Astrocyte of the hippocampus (primary cell): ENCODE data around the gene CELA1.
"Not testable (repeated sequence)": the region's sequence is repeated elsewhere in the genome, so short reads cannot be mapped to it uniquely, and the experiment has no call there.

Experiments
- DNase-seq: peaks from one replicate; pipeline ENCODE4 v3.0.0; 2011; ENCODE audit warnings: low read depth, low spot score

The CELA1 gene

GRCh38 chr12:51318057-51318806 is 28.2 kb downstream of the CELA1 start:
- not testable (repeated sequence) for DNase-seq

- no peak for DNase-seq
These were observed 35.1 kb downstream of the CELA1 start for GRCh38 chr12:51311389-51311788.

GRCh38 chr12:51307655-51308593 is 38.6 kb downstream of the CELA1 start:
- peak; percentile 89 for DNase-seq

DNA sequence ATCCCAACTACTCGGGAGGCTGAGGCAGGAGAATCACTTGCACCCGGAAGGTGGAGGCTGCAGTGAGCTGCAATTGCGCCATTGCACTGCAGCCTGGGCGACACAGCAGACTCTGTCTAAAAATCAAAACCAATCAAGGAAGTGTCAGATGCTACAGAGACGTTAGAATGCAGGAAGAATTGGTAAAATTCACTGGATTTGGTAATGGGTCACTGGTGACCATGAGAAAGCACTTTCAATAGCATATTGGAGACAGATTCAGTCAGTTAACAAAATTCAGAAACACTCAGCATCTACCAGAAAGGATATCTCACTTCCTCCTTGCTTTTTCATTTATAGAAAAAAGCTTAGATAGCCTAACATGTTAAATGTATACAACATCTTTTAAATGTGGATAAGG is 40.0 kb downstream of the CELA1 start:
- DNase-seq = no peak

GRCh38 chr12:51300768-51301167 is 45.7 kb downstream of the CELA1 start:
- DNase-seq = not testable (repeated sequence)

GRCh38 chr12:51295651-51296050 is 50.8 kb downstream of the CELA1 start:
- no peak for DNase-seq

DNA sequence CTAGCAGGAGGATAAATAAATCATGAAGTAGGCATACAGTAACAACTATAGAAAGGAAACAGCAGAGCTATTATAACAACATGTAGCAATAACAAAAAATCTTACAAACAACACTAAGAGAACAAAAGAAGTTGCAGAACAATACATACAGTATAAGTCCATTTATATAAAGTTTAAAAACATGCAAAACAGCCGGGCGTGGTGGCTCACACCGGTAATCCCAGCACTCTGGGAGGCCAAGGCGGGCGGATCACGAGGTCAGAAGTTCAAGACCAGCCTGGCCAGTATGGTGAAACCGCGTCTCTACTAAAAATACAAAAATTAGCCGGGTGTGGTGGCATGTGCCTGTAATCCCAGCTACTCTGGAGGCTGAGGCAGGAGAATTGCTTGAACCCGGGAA is 52.4 kb downstream of the CELA1 start:
- DNase-seq = not testable (repeated sequence)

- DNase-seq = no peak
These were observed 52.8 kb downstream of the CELA1 start for GRCh38 chr12:51293696-51294095.

- not testable (repeated sequence) for DNase-seq
These were observed 54.6 kb downstream of the CELA1 start for GRCh38 chr12:51291603-51292513.

DNA sequence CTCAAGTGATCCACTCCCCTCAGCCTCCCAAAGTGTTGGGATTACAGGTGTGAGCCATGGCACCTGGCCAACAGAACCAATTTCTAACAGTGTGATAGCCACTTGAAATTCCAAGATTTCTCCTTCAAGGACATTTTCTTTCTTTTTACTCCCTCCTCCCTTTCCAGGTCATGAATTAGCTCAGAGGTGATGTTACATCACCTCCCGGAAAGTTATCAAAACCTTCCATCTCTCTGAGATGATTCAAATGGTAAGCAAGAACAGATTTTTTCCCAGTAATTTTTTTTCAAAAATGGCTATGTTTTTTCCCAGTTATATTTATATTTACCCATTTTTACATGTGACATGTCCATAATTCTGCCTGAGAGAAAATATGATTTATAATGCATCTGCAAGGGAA is 60.6 kb downstream of the CELA1 start:
- no peak for DNase-seq

GRCh38 chr12:51281202-51281924 is 65.1 kb downstream of the CELA1 start:
- DNase-seq = peak; percentile 9
